ENCODE measurements around the gene NAGK.

- TF ChIP-seq CTCF (IDR thresholded peaks at IDR 0.05; ENCODE audit: insufficient read depth, low read length, poor library complexity, severe bottlenecking) (no peak), EZH2phosphoT487 (conservative IDR thresholded peaks at IDR 0.05; ENCODE audit: low read length) (no peak)
Observed at GRCh38 chr2:71101656-71102055, 33.2 kb downstream of the NAGK start.

All from SU-DHL-6 (cell line).